Embryonic facial prominence (tissue), 1 donor: ENCODE data around the gene CMTM4.
"Not testable (repeated sequence)": the region's sequence is repeated elsewhere in the genome, so short reads cannot be mapped to it uniquely, and the experiment has no call there.

Experiments
- DNase-seq: peaks from one replicate; pipeline ENCODE4 v3.0.0-alpha.2; 2016; ENCODE audit errors: extremely low spot score

Gene CMTM4

GRCh38 chr16:66705790-66706505, 9.4 kb upstream of the CMTM4 start:
- DNase-seq = no peak

- DNase-seq = no peak
Observed at GRCh38 chr16:66703406-66704215, 7.1 kb upstream of the CMTM4 start.

DNA sequence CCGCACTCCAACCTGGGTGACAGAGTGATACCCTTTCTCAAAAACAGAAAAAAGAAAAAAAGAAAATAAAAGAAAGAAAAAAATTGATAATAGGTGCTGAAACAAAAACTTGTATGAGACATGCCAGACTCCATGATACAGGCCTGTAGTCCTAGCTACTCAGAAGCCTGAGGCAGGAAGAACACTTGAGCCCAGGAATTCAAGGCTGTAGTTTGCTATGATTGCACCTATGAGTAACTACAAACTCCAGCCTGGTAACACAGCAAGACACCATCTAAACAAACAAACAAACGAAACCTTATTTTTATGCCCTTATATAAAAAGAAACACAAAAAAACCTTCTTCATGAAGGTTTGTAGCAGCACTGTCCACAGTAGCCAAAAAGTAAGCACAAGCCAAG, 5.0 kb upstream of the CMTM4 start:
- DNase-seq = no peak

- DNase-seq = no peak
Observed at GRCh38 chr16:66701026-66701425, 4.5 kb upstream of the CMTM4 start.

GRCh38 chr16:66699898-66700297, 3.4 kb upstream of the CMTM4 start:
- no peak for DNase-seq

- no peak for DNase-seq
Observed at GRCh38 chr16:66698046-66698445, 1.5 kb upstream of the CMTM4 start.

DNA sequence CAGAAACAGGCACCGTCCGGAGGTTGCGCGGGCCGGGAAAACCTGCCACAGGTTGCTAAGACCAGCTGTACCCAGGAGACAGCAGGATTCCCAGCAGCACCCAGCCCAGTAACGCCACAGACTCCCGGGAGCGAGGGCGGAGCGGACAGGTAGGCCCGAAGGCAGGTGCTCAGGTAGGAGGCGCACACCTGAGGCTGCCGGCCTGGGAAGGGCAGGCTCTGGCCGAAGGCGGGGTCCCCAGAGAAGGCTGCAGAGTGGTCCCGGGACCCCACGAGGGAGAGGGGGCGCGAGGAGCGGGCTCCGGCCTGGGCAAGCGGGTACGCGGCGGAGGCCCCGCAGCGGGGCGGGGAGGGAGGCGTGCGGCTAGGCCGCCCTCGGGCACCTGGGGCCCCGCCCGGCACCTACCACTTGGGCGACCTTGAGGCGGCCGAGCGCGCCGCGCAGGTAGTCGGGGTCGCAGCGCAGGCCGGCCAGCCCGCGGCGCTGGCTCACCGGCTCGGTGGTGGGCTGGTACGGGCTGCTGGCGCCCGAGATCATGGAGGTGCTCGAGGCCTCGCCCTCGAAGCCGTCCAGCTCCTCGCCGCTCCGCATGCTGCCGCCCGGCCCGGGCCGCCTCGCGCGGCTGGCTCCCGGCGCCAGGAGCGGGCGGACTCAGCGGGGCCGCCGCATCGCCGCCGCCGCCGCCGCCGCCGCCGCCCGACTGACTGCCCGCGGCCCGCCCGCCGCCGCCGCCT, 441 bp downstream of the CMTM4 start:
- no peak for DNase-seq

DNA sequence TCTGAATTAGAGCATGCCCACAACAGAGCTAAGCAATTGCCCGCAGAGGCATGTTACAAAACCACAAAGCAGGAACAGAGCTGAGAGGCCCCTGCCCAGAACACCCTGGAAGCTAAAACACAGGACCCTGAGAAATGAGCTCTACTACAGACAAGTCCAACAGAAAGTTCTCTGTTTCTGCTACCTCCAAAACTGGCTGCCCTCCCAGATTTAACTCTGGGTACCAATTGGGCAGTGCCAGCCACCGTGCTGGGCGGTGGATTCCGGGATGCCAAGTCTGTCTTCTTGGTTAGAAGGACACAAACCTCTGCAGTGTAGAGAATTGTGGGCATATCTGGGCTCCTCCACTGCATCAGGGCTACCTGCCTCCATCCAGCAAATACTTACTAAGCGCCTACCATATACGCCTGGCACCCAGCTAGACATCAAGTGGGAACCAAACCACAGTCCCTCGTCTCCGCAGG, 1.0 kb downstream of the CMTM4 start:
- no peak for DNase-seq

DNA sequence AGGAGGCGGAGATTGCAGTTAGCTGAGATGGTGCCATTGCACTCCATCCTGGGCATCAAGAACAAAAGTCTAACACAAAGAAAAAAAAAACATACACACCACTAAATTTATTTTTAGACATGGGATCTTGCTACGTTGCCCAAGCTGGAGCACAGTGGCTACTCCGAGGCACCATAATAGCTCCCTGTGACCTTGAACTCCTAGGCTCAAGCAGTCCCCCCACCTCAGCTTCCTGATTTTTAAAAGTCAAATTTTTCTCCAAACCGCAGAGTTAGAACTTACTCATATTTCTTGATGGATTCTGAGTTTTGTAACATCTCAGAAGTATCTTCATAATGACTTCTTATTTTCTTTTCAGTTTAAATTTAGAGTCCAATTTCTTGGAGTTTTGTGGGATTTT, 3.4 kb downstream of the CMTM4 start:
- no peak for DNase-seq

DNA sequence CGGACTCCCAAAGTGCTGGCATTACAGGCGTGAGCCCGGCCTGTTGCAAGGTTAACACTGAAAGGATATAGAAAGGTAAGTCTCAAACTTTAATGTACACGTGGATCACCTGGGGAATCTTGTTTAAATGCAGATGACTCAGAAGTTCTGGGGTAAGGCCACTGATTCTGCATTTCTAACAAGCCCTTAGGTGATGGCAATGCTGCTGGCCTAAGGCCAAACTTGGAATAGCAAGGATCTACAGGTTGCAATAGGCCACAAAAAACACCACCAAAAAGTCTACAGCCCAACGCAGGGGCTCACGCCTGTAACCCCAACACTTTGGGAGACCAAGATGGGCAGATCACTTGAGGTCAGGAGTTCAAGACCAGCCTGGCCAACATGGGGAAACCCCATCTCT, 4.2 kb downstream of the CMTM4 start:
- DNase-seq = no peak

DNA sequence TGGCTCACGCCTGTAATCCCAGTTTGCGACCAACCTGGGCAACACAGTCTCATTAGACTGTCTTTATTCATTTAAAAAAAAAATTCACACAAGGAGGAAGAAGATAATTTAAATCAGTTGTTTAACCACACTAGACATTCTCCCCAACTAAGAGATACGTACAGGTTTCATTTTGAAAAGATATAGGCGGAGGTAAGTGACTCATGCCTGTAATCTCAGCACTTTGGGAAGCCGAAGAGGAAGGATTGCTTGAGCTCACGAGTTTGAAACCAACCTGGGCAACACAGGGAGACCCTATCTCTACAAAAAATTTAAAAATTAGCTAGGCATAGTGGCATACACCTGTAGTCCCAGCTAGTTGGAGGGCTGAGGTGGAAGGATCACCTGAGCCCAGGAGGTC, 5.3 kb downstream of the CMTM4 start:
- no peak for DNase-seq

DNA sequence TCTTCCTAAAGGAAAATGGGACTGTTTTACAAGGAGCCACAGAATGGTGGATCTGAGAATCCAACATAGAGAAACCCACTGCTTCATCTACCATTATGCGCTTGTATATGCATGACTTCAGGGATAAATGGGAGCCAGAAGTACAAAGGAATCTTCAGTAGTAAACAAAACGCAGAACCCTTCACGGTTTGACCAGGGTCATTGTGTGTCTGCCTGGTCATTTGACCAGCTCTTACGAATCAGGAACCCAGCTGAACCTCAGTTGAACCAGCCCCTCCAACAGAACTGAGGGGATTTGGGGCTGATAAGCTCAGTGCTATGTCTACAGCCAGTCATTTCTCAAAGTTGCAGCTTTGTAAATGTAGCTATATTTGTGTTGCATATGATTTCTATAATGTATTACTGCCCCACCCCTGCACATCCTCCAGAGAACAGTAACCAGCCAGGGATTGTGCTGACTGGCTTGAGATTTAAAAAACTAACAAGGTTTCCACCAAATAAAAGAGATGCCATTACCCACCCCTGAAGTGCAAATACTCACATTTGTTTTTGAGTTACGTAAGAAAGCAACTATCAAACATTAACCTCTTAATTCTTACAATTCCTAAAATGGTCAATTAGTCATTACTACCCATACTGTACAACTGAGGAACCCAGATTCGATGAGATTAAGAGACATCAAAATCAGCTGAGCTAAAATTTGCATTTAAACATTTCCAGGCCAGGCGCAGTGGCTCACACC, 6.3 kb downstream of the CMTM4 start:
- DNase-seq = no peak

GRCh38 chr16:66689282-66689681, 7.3 kb downstream of the CMTM4 start:
- DNase-seq = no peak

DNA sequence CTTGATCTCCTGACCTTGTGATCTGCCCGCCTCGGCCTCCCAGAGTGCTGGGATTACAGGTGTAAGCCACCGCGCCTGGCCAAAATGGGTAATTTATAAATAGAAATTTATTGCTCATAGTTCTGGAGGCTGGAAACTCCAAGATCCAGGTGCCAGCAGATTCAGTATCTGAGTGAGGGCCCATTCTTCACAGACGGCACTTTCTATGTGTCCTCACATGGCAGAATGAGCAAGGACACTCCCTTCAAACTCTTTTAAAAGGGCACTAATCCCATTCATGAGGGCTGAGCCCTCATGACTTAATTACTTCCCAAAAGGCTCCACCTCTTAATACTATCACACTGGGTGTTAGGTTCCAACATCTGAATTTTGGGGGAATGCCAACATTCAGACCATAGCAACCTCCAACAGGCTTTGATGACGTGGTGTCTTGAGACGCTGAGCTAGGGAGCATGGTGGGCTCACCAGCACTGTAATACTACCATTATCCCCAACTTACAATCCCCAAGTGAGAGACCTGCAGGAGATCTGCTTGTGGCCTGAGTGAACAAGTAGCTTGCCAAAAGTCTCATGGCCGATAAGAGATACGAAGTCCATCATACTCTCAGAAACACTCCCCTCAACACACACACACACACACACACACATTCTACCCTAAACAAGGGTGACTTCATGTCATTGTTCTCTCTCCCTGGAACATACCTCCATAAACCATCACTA, 8.5 kb downstream of the CMTM4 start:
- no peak for DNase-seq

- DNase-seq = not testable (repeated sequence)
Observed at GRCh38 chr16:66685501-66686115, 10.9 kb downstream of the CMTM4 start.

DNA sequence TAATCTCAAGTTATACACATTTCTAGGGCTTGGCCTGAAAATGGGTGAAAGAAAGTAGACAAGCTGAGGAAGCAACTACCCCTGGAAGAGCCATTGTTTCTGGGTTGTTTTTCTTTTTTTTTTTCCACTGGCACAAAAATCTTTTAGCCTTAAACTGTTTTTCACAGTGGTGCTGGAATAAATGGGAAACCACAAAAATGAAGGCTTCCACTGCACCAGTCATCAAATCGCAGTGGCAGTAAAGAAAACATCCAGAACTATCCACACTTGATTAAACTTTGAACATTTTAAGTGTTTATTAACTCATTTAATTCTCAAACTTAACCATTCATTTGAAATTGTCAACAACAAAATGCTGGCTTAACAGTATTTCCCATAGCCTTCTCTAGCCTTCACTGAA, 14.3 kb downstream of the CMTM4 start:
- no peak for DNase-seq

DNA sequence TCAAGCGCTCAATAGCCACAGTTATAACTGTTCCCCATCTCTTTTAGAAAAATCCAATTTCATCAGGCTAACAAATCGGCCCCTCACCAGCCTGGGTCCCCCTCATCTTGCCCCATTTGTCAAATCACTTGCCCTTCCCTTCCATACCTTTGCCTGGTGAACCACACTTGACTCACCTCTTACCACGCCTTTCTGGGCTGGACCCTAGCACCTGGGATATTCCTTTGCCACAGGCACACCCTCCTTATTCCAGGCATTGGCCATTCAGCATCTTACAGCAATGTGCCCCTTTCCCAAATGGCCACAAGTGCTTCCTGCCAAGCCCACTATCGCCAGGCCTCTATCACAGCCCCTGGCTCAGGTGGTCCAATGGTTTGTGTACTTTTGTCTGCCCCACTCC, 14.9 kb downstream of the CMTM4 start:
- DNase-seq = no peak

DNA sequence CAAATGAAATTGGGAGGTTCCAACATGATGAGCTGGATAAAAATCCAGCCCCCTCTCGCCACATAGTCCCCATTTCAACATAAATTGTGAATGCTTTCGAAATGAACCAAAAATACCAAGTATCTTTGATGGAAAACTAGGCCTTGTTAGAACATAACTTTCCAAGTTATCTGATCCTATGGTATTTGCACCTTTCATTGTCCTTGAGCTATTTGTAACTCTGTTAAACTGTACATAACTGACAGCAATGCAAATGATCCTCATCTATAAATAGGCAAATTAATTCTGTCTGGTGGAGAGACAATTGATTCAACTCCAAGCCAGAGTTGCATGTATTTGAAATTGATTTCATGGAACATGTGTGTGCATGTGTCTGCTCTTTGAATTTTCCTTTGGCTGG, 18.2 kb downstream of the CMTM4 start:
- DNase-seq = no peak

- DNase-seq = no peak
Observed at GRCh38 chr16:66677836-66678235, 18.7 kb downstream of the CMTM4 start.

DNA sequence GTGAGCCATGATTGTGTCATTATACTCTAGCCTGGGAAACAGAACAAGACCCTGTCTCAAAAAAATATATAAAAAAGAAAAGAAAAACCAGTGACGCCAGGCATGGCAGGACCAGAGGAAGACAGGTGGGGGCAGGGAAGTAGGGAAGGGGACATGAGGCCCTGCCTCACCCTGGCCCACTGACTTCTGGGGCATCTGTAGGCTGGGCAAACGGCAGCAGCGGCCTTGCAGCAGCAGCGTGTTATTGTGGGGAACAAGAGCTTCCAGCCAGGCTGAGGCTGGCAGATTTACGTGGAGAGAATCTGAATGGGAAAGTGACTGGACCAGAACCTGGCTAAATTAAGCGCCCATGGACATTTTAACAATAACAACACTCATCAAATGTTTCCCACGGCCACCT, 19.4 kb downstream of the CMTM4 start:
- no peak for DNase-seq

DNA sequence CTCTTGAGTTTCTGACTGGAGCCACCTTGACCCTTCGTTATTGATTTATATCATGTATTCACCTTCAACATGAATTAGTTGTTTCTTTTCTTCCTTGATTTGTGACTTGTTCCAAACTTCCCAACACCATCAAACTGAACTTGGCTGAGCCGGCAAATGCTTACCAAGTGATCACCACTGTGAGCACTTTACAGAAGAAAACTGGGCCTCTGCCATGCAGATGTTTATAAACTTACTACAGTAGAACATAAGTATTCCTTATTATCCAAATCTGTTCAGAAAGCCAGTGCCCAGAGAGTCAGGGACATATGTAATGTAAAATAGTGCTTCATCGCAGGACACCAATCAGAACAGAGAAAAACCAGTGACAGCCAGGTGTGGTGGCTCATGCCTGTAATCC, 19.9 kb downstream of the CMTM4 start:
- DNase-seq = no peak
